H1 (cell line): ENCODE results near the gene VMP1. TPM values are rescaled to one million over a fixed set of nuclear protein-coding genes. Genes with fewer than 3 reads are reported as not detected.
"Not testable (repeated sequence)": the region's sequence is repeated elsewhere in the genome, so short reads cannot be mapped to it uniquely, and the experiment has no call there.

ENCODE experiments used
- CTCF ChIA-PET: fragments of 300-600 bp; sonication (Branson Sonifier 250); formaldehyde crosslinking; loops from one replicate; lab custom pipeline; 2021; ENCODE audit not compliant: partially characterized antibody; lab: Charles Lee
- POLR2A ChIA-PET: fragments of 300-600 bp; sonication (Branson Sonifier 250); formaldehyde crosslinking; loops from one replicate; lab custom pipeline; 2021; ENCODE audit warnings: inconsistent platforms; ENCODE audit not compliant: partially characterized antibody; lab: Charles Lee
- DNase-seq, 2 experiments: peaks; one replicate each; pipeline versions ENCODE4 v3.0.0 to v3.0.0-alpha.2; 2010 to 2022; ENCODE audit warnings: low spot score in 2 of 2, low read depth in 1 of 2, mixed read lengths in 1 of 2
- FAIRE-seq: peaks from 2 replicates; lab custom pipeline; 2011; peaks lifted over from hg19 to GRCh38; lab: Jason Lieb, UNC
- H2AFZ ChIP-seq: 2 replicates; pipeline ENCODE4 v1.8.1; 2012; ENCODE audit warnings: low read length, inconsistent platforms
- H2AK5ac ChIP-seq: 2 replicates; pipeline ENCODE4 v1.6.1; 2013; ENCODE audit warnings: low read depth, low read length
- H2BK120ac ChIP-seq: replicated peaks from 2 replicates; pipeline ENCODE3; 2013; ENCODE audit warnings: low read depth, low read length, inconsistent platforms
- H2BK12ac ChIP-seq: 2 replicates; pipeline ENCODE4 v1.6.1; 2013; ENCODE audit warnings: low read depth, low read length
- H2BK15ac ChIP-seq: 2 replicates; pipeline ENCODE4 v1.6.1; 2013; ENCODE audit warnings: low read length
- H2BK20ac ChIP-seq: 2 replicates; pipeline ENCODE4 v1.6.1; 2013; ENCODE audit warnings: low read length
- H2BK5ac ChIP-seq: 2 replicates; pipeline ENCODE4 v1.6.1; 2013; ENCODE audit warnings: low read depth, low read length
- H3K14ac ChIP-seq: 2 replicates; pipeline ENCODE4 v1.6.1; 2013; ENCODE audit warnings: inconsistent platforms; ENCODE audit not compliant: insufficient read length
- H3K18ac ChIP-seq: 2 replicates; pipeline ENCODE4 v1.6.1; 2013; ENCODE audit warnings: low read length; ENCODE audit errors: extremely low read depth
- H3K23ac ChIP-seq: 2 replicates; pipeline ENCODE4 v1.6.1; 2013; ENCODE audit warnings: inconsistent platforms; ENCODE audit not compliant: insufficient read length
- H3K23me2 ChIP-seq: 2 replicates; pipeline ENCODE4 v1.6.1; 2013; ENCODE audit warnings: low read depth, low read length
- H3K27ac ChIP-seq: 2 replicates; pipeline ENCODE4 v1.6.1; 2011; ENCODE audit warnings: low read depth, low read length, inconsistent platforms
- H3K27me3 ChIP-seq, 4 experiments: replicated peaks in 1 of 4; 1 replicate in 1 of 4; 2 replicates in 3 of 4; pipeline versions ENCODE4 v1.6.1 to v1.8.1; 2011 to 2013; ENCODE audit warnings: low read length in 3 of 4, mild to moderate bottlenecking in 3 of 4, inconsistent platforms in 2 of 4, mixed read lengths in 2 of 4, moderate library complexity in 1 of 4; ENCODE audit not compliant: control insufficient read depth in 3 of 4, insufficient read depth in 3 of 4; ENCODE audit errors: extremely low read depth in 1 of 4
- H3K36me3 ChIP-seq, 4 experiments: 2 replicates each; pipeline versions ENCODE4 v1.6.1 to v1.8.1; 2011 to 2013; ENCODE audit warnings: mild to moderate bottlenecking in 4 of 4, low read length in 3 of 4, moderate library complexity in 2 of 4, control low read depth in 1 of 4, inconsistent platforms in 1 of 4; ENCODE audit not compliant: insufficient read depth in 4 of 4, control insufficient read depth in 2 of 4
- H3K4ac ChIP-seq: replicated peaks from 2 replicates; pipeline ENCODE3; 2013; ENCODE audit warnings: low read length, low read depth, mixed read lengths, inconsistent platforms; ENCODE audit not compliant: insufficient read length
- H3K4me1 ChIP-seq, 4 experiments: replicated peaks in 1 of 4; 1 replicate in 1 of 4; 2 replicates in 3 of 4; pipeline versions ENCODE4 v1.6.1 to v1.8.1; 2011 to 2013; ENCODE audit warnings: low read length in 3 of 4, inconsistent platforms in 2 of 4, mixed read lengths in 1 of 4; ENCODE audit not compliant: insufficient read depth in 4 of 4, control insufficient read depth in 3 of 4
- H3K4me2 ChIP-seq, 2 experiments: 2 replicates each; pipeline versions ENCODE4 v1.6.1 to v1.8.1; 2011 to 2013; ENCODE audit warnings: low read depth in 2 of 2, low read length in 2 of 2, control low read depth in 1 of 2, inconsistent platforms in 1 of 2, mild to moderate bottlenecking in 1 of 2; ENCODE audit not compliant: insufficient read depth in 1 of 2
- H3K4me3 ChIP-seq, 4 experiments: fragments of 200-600, 300-600 bp in 1 of 4; sonication (generic), shearing (Covaris generic), sonication (Bioruptor Twin) in 1 of 4; 2 replicates each; pipeline versions ENCODE4 v1.5.1 to v1.8.1; 2011 to 2016; ENCODE audit warnings: low read length in 4 of 4, low read depth in 3 of 4, control low read depth in 2 of 4, inconsistent platforms in 2 of 4, mild to moderate bottlenecking in 2 of 4, mixed read lengths in 1 of 4, moderate library complexity in 1 of 4; ENCODE audit not compliant: insufficient read depth in 2 of 4; ENCODE audit errors: extremely low read depth in 1 of 4
- H3K56ac ChIP-seq: replicated peaks from 2 replicates; pipeline ENCODE3; 2013; ENCODE audit warnings: low read depth, mild to moderate bottlenecking, mixed read lengths, low read length, inconsistent platforms; ENCODE audit not compliant: insufficient read length
- H3K79me1 ChIP-seq: 2 replicates; pipeline ENCODE4 v1.6.1; 2013; ENCODE audit warnings: low read depth, low read length, control low read depth
- H3K79me2 ChIP-seq, 2 experiments: 2 replicates each; pipeline versions ENCODE4 v1.6.1 to v1.8.1; 2012 to 2013; ENCODE audit warnings: low read length in 2 of 2, mild to moderate bottlenecking in 2 of 2, inconsistent platforms in 1 of 2; ENCODE audit not compliant: insufficient read depth in 2 of 2, control insufficient read depth in 1 of 2
- H3K9ac ChIP-seq, 4 experiments: replicated peaks in 1 of 4; 1 replicate in 1 of 4; 2 replicates in 3 of 4; pipeline versions ENCODE4 v1.6.1 to v1.8.1; 2011 to 2013; ENCODE audit warnings: low read depth in 3 of 4, low read length in 3 of 4, control low read depth in 2 of 4, mild to moderate bottlenecking in 2 of 4, moderate library complexity in 2 of 4, inconsistent platforms in 1 of 4; ENCODE audit errors: extremely low read depth in 1 of 4
- H3K9me3 ChIP-seq, 2 experiments: 2 replicates each; pipeline versions ENCODE4 v1.6.1 to v1.8.1; 2012 to 2013; ENCODE audit warnings: mild to moderate bottlenecking in 2 of 2, moderate library complexity in 2 of 2, control low read depth in 1 of 2, inconsistent platforms in 1 of 2, low read depth in 1 of 2, low read length in 1 of 2, mixed read lengths in 1 of 2; ENCODE audit not compliant: insufficient read depth in 2 of 2
- H4K20me1 ChIP-seq, 2 experiments: replicated peaks in 1 of 2; 2 replicates each; pipeline versions ENCODE3 to v1.8.1; 2011 to 2013; ENCODE audit warnings: inconsistent platforms in 2 of 2, low read length in 2 of 2, mild to moderate bottlenecking in 1 of 2; ENCODE audit not compliant: insufficient read depth in 2 of 2, control insufficient read depth in 1 of 2
- H4K5ac ChIP-seq: 2 replicates; pipeline ENCODE4 v1.6.1; 2013; ENCODE audit warnings: low read length, low read depth, mixed read lengths, inconsistent platforms; ENCODE audit not compliant: insufficient read length
- H4K8ac ChIP-seq: 2 replicates; pipeline ENCODE4 v1.8.0; 2013; ENCODE audit warnings: mild to moderate bottlenecking, moderate library complexity, low read length, inconsistent platforms; ENCODE audit not compliant: insufficient read depth; ENCODE audit errors: extremely low read depth
- H4K91ac ChIP-seq: replicated peaks from 2 replicates; pipeline ENCODE3; 2013; ENCODE audit warnings: low read length, mixed read lengths, inconsistent platforms; ENCODE audit not compliant: insufficient read length
- WGBS, 2 experiments: shearing (Covaris generic) in 1 of 2; methylation state at CpG; one replicate each; pipeline versions ENCODE4 v1.1.6 to v1.1.7; 2013 to 2015; ENCODE audit warnings: low lambda C conversion rate in 2 of 2, mixed read lengths in 2 of 2, inconsistent platforms in 1 of 2, low coverage in 1 of 2, missing lambda C conversion rate in 1 of 2; ENCODE audit not compliant: insufficient replicate concordance in 2 of 2, insufficient coverage in 1 of 2, insufficient read length in 1 of 2; ENCODE audit errors: extremely low coverage in 1 of 2, missing lambda C conversion rate in 1 of 2; 5-methylcytosine and 5-hydroxymethylcytosine counted together
- polyA plus RNA-seq, 7 experiments: library from polyadenylated mRNA; depleted of rRNA in 3 of 7; stranded (reverse) in 5 of 7; unstranded in 2 of 7; fragments of >200 nt in 5 of 7; fragments of 200-250 nt in 2 of 7; gene quantifications; 1 replicate in 5 of 7; 2 replicates in 1 of 7; 4 replicates in 1 of 7; pipeline versions ENCODE4 v1.2.1 to v1.2.3, GENCODE V29; 2011 to 2013; ENCODE audit warnings: missing spikeins in 2 of 7, mixed read lengths in 2 of 7
- total RNA-seq: library from RNA; stranded (reverse); fragmentation: NEBNext Ultra II Directional; extraction: Animal tissue kit (Norgen Biotek cat#: 25700); gene quantifications from 2 replicates; pipeline ENCODE4 v1.2.1, GENCODE V29; 2021

The VMP1 gene
- total and polyA plus RNA-seq, 2 of the 8 experiments (the other 6 are each of a cell fraction or from before 2014, with no cell fraction given), result 45.0 to 92.7 TPM

DNA sequence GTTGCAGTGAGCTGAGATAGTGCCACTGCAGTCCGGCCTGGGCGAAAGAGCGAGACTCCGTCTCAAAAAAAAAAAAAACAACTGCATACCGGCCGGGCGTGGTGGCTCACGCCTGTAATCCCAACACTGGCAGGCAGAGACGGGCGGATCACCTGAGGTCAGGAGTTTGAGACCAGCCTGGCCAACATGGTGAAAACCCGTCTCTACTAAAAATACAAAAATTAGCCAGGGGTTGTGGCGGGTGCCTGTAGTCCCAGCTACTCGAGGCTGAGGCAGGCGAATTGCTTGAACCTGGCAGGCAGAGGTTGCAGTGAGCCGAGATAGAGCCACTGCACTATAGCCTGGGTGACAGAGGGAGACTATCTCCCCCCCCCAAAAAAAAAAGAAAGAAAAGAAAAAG is 142.9 kb downstream of the VMP1 start:
- POLR2A ChIA-PET, result interaction anchor here (0.8 to 1.4 kb wide), 3 partner anchors 16 to 76 kb away, joined by 3 to 4 read pairs (median 3); no protein-coding TSS in a partner anchor
- H4K8ac ChIP-seq, H4K91ac ChIP-seq, H3K27ac ChIP-seq, H3K23me2 ChIP-seq, H3K23ac ChIP-seq, H3K9me3 ChIP-seq, FAIRE-seq, H3K14ac ChIP-seq, H3K4me2 ChIP-seq, H3K9ac ChIP-seq, H3K56ac ChIP-seq, H3K4ac ChIP-seq, H2AFZ ChIP-seq, H2BK120ac ChIP-seq, H2AK5ac ChIP-seq, H2BK5ac ChIP-seq, H3K36me3 ChIP-seq, H3K27me3 ChIP-seq, H3K79me1 ChIP-seq, DNase-seq, H4K20me1 ChIP-seq, H3K79me2 ChIP-seq, H4K5ac ChIP-seq, H2BK15ac ChIP-seq, H2BK20ac ChIP-seq, H2BK12ac ChIP-seq, H3K4me3 ChIP-seq, H3K18ac ChIP-seq: not testable (repeated sequence)
- 85% methylated on average over 11 of the region's 15 CpGs; no CpG with 5 or more reads in 1 of the 2 experiments for WGBS, 2 experiments
- H3K4me1 ChIP-seq, result peaks cover 7 to 15% (median 11%) of the 10 kb centered on the region in 4 experiments; a peak in 6 of 7 replicates
- CTCF ChIA-PET, result interaction anchor here (0.5 to 1.4 kb wide), 7 partner anchors 12 to 521 kb away, joined by 3 to 4 read pairs (median 3); no protein-coding TSS in a partner anchor
